HCT116 (cell line): ENCODE measurements around the gene BORCS5.

ENCODE experiments used
- CBX3 ChIP-seq: IDR thresholded peaks from 2 replicates; pipeline ENCODE4 v1.6.1; 2012; ENCODE audit warnings: low read depth
- CTCF ChIP-seq, 3 experiments: fragments of 200-600 bp in 1 of 3; sonication (generic) in 1 of 3; IDR thresholded peaks in 2 of 3; conservative IDR thresholded peaks in 1 of 3; 2 replicates each; pipeline ENCODE4 v1.5.1; 2012 to 2017; ENCODE audit warnings: low read depth in 2 of 3, low read length in 2 of 3, antibody characterized with exemption in 1 of 3, borderline replicate concordance in 1 of 3, control low read depth in 1 of 3, mild to moderate bottlenecking in 1 of 3, mixed read lengths in 1 of 3, mixed run types in 1 of 3, moderate library complexity in 1 of 3; ENCODE audit not compliant: insufficient read depth in 1 of 3
- FOSL1 ChIP-seq: IDR thresholded peaks from 2 replicates; pipeline ENCODE4 v1.6.1; 2012; ENCODE audit warnings: low read depth
- POLR2A ChIP-seq: IDR thresholded peaks from 2 replicates; pipeline ENCODE4 v1.7.0; 2011; ENCODE audit warnings: borderline replicate concordance; ENCODE audit not compliant: insufficient read depth, insufficient read length; ENCODE audit errors: extremely low read depth
- POLR2AphosphoS5 ChIP-seq: IDR thresholded peaks from 2 replicates; pipeline ENCODE4 v1.6.1; 2011; ENCODE audit warnings: mild to moderate bottlenecking, low read depth, low read length, moderate library complexity
- REST ChIP-seq: IDR thresholded peaks from 2 replicates; pipeline ENCODE4 v1.6.1; 2012; ENCODE audit warnings: low read depth

GRCh38 chr12:12405882-12406281 lies 49.0 kb downstream of the BORCS5 start:
- TF ChIP-seq REST (no peak), POLR2AphosphoS5 (no peak), CBX3 (no peak), CTCF (IDR thresholded peaks at IDR 0.05 in 2 of 3, conservative IDR thresholded peaks at IDR 0.05 in 1 of 3; ENCODE audit: borderline replicate concordance in 1 of 3, insufficient read depth in 1 of 3, low read depth in 2 of 3, low read length in 2 of 3) (no peak), FOSL1 (no peak), POLR2A (no peak)
